Stimulated activated CD4-positive, alpha-beta T cell treated with anti-CD3 and anti-CD28 coated beads, Interleukin-12 subunit alpha, Interleukin-12 subunit beta, amount 100 ng/mL, for 24 hours (primary cell): ENCODE data around the gene CARM1.

Source experiments
- DNase-seq, 2 experiments: peaks; one replicate each; pipeline ENCODE4 v3.0.0-alpha.2; 2020; ENCODE audit warnings: low read depth in 2 of 2

Gene CARM1

DNA sequence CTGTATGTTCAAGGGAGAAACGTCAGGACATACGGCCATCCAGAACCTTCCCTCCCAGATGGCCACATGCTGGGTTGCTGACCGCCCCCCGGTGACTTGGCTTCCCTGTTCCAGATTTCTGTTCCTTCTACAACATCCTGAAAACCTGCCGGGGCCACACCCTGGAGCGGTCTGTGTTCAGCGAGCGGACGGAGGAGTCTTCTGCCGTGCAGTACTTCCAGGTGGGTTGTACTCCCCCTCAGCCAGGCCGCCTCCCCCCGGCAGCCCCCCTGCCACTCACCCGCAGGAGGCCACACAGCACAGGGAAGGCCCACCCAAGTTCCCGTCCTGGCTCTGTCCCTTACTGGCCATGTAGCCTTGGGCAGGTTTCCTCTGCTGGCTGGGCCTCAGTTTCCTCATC is 36.6 kb downstream of the CARM1 start:
- DNase-seq: no peak

DNA sequence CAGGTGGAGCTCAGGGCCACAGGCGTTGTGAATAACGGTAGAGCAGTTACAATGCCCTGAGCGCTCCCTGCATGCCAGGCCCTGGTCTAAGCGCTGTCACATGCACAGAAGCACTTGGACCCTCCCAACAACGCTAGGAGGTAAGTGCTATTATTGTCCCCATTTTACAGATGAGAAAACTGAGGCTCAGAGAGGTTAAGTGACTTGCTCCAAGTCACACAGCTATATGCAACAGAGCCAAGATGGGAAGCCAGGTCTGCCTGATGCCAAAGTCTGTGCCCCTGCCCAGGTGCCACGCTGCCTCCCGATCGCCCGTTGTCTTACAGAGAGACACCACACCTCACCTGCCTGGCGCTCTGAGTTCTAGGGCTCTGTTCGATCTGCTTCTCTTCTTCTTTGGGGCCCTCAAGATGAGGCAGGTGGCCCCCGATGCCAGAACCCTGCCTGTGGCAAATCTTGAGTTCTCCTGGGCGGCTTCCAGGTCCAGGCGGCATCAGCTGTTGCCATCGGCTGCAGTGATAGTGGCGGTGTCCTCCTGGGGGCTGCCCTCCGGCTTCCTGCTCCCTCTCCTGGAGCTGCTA is 37.1 kb downstream of the CARM1 start:
- no peak for DNase-seq

DNA sequence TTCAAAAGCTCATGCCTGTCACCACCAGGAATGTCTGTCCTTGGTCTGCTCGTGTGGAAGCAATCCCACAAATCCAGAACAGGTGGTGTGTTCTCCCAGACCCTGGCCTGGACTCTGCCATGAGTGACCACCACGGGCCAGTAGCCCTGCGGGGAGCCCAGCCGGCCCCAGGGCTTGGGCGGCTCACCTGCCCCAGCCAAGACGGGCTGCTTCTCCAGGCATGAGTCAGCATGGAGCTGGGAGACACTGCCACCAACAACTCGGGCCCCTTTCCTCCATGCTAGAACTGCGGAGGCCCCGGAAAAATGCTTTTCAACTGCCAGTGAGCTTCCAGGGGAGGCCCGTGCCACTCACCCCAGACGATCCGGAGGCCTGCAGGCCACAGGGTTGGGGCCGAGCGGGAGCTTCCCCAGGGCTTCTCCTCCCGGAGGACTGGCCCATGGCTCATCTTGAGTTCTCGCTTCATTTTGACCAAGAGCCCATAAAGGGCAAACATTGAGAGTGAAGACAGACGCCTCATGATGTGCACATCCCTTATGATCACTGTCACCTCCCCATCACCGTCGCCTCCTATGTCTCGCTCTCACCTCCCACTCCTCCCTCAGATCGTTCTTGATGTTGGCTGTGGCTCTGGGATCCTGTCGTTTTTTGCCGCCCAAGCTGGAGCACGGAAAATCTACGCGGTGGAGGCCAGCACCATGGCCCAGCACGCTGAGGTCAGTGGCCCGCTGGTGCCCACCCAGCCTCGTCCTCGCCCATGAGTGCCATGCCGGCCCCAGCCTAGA is 40.4 kb downstream of the CARM1 start:
- no peak for DNase-seq

DNA sequence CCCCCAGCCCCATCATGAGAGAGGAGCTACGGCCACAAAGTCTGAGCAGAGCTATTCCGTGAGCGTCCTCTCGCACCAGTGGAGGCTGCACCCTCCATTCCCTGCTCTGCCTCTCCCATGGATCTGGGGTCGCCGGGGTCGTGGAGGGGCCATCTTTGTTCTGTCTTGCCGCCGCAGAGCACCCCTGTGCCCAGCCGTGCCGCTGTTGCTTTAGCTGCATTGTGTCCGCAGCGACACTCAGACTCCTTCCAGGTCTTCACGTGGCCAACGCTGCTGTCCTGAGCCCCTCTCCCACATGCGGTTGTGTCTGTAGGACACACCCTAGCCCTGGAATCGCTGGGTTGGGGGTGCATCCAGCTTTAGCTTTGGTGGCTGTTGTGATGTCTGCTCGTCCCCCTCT is 41.3 kb downstream of the CARM1 start:
- DNase-seq: no peak

DNA sequence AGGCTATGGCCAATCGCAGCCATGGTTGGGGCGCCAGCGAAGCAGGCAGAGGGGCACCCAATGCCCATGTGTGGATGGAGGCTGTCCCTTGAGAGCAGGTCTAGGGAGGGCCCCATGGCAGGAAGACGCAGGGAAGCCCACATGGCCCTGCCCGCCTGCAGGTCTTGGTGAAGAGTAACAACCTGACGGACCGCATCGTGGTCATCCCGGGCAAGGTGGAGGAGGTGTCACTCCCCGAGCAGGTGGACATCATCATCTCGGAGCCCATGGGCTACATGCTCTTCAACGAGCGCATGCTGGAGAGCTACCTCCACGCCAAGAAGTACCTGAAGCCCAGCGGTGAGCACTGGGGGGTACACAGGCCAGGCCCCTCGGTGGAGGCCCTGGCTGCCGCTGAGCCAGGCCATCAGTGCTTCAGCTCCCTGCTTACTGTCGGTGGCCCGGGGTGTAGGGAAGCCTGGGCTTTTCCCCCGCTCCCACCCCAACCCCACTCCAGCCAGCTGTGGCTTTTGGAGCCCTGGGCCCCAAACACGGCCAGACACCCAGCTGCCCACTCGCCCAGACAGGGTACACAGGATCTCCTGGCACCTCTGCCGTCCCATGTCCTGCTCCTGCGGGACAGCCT is 42.5 kb downstream of the CARM1 start:
- no peak for DNase-seq

DNA sequence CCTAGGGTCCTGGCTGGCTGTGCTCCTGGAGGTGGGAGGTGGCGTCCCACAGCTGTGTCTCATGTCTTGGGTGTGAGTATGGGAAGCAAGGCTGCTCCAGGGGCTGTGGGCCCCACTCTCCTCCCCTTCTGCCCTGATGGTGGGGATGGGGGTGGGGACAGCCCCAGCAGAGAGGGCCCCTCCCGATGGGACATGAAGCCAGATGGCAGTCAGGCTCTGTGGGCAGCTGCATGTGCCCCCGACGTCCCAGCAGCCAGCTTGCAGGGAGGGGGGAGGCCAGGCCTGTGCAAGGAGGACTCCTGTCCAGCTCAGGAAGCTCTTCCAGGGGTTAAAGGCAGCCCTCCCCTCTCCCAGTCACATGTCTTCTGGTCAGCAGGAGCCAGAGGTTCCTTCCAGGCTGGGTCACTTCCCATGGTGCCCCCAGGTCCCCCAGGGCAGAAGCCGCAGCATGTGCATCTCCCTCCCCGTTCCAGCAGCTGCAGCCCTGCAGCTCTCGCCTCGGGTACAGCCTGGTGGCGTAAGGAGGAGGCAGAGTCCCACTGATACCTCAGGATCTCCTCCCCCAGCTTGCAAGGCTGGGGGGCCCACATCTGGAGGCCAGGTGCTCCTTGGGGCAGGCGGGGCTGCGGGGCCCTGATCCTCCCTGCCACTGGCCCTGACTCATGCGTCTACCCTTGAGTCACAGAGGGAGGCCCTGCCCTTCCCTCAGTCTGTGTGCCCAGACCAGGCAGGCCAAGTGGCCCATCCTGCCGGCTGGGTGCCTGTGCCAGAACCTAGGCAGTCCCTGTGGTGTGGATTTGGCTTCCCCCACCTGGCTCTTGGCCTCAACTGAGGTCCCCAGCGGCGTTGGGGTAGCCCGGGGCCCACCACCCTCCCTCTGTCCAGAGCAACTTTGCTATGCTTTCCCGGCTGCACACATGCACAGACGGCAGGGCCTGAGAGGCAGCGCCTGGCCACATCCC is 44.1 kb downstream of the CARM1 start:
- no peak for DNase-seq

DNA sequence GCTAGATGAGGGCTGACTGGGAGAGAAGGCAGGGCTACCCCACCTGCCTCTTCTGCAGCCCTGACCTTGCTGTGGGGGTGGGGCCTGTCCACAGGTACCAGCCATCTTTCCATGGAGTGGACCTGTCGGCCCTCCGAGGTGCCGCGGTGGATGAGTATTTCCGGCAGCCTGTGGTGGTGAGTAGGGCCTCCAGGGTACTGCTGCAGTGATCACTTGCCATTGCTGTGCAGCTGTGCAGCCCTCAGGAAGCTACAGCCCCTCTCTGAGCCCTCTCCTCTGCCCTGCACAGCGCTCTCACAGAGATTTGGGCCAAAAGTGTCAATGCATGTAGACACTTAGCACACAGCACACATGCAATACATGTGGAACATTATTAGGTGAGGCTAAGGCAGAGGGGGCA is 45.2 kb downstream of the CARM1 start:
- no peak for DNase-seq

DNA sequence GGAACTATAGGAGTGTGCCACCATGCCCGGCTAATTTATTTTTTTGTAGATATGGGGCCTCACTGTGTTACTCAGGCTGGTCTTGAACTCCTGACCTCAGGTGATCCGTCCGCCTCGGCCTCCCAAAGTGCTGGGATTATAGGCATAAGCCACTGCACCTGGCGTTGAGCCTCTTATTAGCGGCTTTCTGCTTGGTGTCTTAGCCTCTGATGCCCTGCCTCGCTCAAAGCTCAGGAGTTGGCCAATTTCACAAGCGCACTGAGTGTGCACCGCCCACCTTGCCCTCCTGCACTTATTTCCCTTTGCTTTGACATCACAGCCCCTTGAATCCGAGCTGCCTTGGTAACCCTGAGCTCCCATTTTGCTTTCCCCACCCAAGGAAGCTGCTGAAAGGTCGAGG is 47.0 kb downstream of the CARM1 start:
- no peak for DNase-seq

DNA sequence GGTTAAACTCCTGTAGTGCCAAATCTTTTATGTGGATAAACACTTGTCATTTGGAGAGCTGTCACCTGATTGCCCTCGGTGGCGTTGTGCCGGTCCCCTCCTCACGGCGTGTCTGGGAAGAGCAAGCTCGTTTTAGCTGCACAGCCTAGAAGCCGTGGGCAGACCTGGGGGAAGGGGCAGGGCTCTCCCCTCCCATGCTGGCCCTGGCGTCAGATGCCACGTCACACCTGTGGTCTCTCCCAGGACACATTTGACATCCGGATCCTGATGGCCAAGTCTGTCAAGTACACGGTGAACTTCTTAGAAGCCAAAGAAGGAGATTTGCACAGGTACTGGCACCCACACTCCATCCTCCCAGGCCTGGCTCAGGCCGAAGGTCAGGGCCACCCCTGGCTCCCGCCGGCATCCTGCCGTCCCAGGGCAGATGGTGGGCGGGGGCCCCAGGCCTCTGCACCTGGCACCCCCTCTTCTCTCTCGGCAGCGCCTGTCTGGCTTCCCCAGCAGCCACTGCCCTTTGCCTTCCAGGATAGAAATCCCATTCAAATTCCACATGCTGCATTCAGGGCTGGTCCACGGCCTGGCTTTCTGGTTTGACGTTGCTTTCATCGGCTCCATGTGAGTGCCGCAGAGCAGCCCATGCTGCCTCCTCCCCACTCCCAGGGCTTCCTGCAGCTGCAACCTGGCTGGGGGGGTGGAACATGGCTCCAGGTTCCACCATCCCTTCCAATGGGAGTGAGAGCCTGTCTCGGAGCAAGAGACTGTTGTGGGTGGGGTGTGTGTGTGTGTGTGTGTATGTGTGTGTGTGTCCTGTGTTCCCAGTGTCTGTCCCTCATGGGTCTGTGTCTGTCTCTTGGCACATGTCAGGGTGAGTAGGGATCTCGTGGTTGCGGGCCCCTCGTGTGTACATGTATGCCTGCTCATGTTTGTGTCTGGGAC is 48.3 kb downstream of the CARM1 start:
- DNase-seq: no peak

DNA sequence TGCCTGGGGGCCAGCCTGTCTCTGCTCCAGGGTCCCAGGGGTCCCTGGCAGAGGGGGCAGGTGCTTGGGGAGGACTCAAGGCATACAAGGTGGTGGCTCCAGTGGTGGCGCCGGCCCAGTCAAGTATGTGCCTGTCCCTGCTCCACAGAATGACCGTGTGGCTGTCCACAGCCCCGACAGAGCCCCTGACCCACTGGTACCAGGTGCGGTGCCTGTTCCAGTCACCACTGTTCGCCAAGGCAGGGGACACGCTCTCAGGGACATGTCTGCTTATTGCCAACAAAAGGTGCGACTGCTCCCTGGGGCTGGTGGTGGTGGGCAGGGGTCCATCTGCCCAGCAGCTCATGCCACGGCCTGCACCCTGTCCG is 48.9 kb downstream of the CARM1 start:
- no peak for DNase-seq

DNA sequence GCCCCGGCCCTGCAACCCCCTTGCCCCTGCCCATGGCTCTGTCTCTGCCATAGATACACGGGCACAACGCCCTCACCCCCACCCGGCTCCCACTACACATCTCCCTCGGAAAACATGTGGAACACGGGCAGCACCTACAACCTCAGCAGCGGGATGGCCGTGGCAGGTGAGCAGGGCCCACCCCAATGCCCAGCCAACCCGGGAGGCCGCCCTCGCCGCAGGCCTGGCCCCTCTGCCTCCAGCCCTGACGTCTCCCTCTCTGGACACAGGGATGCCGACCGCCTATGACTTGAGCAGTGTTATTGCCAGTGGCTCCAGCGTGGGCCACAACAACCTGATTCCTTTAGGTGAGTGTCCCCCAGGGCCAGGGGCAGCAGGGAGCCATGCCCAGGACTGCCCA is 49.4 kb downstream of the CARM1 start:
- DNase-seq: no peak

DNA sequence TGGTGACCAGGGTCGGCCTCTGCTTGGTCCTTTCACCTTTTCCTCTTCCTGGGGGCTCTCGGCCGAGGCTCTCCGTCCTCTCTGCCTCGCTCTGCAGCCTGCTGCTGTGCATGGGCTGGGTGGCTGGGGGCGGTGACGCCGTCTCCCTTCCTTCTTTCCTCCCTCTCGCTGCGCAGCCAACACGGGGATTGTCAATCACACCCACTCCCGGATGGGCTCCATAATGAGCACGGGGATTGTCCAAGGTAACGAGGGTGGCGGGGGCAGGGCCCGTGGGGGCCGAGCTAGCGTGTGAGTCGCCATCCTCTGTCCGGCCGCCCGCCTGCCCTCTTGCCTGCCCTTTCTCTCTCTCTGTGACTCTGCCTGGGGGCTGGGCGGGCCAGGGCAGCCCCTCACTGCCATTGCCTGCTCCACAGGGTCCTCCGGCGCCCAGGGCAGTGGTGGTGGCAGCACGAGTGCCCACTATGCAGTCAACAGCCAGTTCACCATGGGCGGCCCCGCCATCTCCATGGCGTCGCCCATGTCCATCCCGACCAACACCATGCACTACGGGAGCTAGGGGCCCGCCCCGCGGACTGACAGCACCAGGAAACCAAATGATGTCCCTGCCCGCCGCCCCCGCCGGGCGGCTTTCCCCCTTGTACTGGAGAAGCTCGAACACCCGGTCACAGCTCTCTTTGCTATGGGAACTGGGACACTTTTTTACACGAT is 50.0 kb downstream of the CARM1 start:
- DNase-seq: no peak

DNA sequence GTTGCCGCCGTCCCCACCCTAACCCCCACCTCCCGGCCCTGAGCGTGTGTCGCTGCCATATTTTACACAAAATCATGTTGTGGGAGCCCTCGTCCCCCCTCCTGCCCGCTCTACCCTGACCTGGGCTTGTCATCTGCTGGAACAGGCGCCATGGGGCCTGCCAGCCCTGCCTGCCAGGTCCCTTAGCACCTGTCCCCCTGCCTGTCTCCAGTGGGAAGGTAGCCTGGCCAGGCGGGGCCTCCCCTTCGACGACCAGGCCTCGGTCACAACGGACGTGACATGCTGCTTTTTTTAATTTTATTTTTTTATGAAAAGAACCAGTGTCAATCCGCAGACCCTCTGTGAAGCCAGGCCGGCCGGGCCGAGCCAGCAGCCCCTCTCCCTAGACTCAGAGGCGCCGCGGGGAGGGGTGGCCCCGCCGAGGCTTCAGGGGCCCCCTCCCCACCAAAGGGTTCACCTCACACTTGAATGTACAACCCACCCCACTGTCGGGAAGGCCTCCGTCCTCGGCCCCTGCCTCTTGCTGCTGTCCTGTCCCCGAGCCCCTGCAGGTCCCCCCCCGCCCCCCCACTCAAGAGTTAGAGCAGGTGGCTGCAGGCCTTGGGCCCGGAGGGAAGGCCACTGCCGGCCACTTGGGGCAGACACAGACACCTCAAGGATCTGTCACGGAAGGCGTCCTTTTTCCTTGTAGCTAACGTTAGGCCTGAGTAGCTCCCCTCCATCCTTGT is 50.7 kb downstream of the CARM1 start:
- no peak for DNase-seq

DNA sequence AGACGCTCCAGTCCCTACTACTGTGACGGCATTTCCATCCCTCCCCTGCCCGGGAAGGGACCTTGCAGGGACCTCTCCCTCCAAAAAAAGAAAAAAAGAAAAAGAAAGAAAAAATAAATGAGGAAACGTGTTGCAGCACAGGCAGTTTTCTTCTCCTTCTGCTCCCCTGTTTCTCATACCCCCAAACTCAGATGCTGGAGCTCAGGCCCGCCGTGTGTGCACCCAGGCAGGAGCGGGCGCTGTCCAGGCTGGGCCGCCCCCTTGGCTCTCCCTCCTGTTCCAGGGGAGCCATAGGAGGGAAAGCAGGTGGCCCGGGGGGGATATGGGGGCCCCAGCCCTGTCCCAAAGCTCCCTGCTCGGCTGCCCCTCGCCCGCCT is 51.3 kb downstream of the CARM1 start:
- DNase-seq: no peak

DNA sequence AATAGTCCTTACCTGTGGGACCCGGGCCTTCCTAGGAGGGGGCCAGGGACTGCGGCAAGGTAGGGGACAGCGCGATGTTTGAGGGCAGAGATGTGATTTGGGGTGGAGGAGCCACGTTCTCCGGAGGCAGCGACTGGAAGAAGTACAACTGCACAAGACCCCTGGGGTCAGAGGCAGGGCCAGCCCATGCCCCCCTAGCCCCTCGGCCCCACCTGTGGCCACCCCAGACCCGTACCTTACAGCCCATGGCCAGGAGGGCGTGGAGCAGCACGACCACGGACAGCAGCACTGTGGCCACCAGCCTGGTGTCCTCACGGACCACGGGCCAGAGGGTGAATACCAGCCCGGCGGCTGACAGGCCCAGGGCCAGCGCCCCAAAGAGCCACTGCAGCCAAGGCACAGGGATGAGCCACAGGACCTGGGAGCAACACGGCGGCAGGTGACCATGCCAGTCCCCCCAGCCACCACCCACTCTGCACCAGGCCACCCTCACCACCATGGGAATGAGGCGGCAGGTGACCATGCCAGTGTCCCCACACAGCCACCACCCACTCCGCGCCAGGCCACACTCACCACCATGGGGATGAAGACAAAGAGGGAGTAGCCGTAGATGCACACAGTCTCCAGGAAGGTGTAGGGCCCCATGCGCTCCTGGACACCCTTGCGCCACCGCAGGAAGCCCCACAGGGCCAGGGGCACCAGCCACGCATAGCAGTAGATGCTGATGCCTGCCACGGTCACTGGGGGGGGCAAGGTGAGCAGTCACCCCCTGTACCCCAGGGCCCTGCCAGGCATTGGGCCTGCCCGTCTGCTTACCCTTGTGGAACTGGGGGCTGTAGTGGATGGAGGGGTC is 52.1 kb downstream of the CARM1 start:
- DNase-seq: no peak

DNA sequence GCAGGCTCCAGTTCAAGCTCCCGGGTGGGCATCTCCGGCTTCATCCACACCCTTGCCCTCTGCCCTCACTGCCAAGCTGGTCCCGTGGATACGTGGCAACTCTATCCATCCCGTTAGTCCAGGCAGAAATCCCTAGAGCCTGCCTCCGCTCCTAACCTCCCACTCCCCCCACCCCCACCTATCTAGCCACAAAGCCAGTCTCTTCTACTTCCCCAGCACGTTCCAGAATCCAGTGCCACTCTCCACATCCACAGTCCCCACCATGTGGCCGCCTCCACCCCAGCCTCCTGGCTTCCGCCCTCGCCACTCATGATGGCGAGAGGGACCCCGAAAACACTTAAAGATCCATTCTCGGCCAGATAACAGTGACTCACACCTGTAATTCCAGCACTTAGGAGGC is 53.2 kb downstream of the CARM1 start:
- DNase-seq: no peak

DNA sequence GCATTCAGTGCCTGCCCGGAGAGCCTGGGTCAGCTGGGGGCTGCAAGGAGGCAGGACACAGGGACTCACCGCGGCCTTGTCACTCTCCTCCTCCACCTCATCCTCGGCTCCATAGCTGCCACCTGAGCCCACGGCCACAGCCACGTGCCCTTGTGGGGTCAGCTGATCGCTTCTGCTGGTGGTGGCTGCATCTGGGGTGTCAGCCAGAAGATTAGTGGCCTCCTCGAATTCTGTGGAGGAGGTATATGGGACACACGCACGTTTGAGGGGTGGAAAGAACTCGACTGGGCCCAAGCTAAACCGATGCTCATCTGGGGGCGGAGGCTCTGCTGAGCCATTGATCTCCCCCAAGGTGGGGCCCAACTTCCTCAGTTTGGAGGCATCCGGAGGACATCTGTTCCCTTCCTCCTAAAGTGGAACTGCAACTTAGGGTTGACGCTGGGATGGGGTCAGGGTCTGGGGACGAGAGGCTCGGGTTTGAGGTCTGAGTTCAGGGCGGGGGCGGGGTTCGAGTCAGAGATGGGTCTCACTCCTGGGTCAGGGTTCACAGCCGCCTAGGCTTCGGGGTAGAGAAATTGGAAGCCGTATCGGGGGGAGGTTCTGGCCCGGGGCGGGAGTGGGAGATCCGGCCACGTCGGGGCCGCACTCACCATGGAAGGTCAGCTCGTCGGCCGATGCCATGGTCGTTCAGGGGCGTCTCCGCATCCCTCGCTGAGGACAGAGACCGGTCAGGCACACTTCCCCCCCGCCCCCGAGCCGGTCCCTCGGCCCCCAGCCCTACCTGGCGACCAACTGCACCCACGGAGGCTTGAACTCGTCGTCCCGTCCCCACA is 56.6 kb downstream of the CARM1 start:
- DNase-seq: no peak
